HG03103 (cell line): Measurements from ENCODE around the gene SLC2A4RG.
"Not testable (repeated sequence)": the region's sequence is repeated elsewhere in the genome, so short reads cannot be mapped to it uniquely, and the experiment has no call there.

Experiments used
- ATAC-seq: cut with Tn5 transposase; IDR thresholded peaks from one replicate; pipeline ENCODE4 v1.9.1; 2021; ENCODE audit warnings: low read depth; ENCODE audit not compliant: unreplicated experiment

The SLC2A4RG gene

GRCh38 chr20:63709149-63709527 lies 30.4 kb upstream of the SLC2A4RG start:
- no peak for ATAC-seq

GRCh38 chr20:63711085-63711645 lies 28.4 kb upstream of the SLC2A4RG start:
- ATAC-seq: no peak

- ATAC-seq: no peak
Measured at GRCh38 chr20:63712191-63712590, 27.4 kb upstream of the SLC2A4RG start.

GRCh38 chr20:63714858-63715257 lies 24.7 kb upstream of the SLC2A4RG start:
- no peak for ATAC-seq

- no peak for ATAC-seq
Measured at GRCh38 chr20:63718996-63719395, 20.6 kb upstream of the SLC2A4RG start.

GRCh38 chr20:63722967-63723622 lies 16.5 kb upstream of the SLC2A4RG start:
- ATAC-seq: not testable (repeated sequence)

GRCh38 chr20:63730189-63730733 lies 9.3 kb upstream of the SLC2A4RG start:
- ATAC-seq: not testable (repeated sequence)

GRCh38 chr20:63731410-63731809 lies 8.2 kb upstream of the SLC2A4RG start:
- ATAC-seq: no peak

GRCh38 chr20:63732118-63733095 lies 7.2 kb upstream of the SLC2A4RG start:
- no peak for ATAC-seq

GRCh38 chr20:63733117-63733516 lies 6.5 kb upstream of the SLC2A4RG start:
- ATAC-seq: no peak

- ATAC-seq: no peak
Measured at GRCh38 chr20:63733579-63734081, 5.9 kb upstream of the SLC2A4RG start.

- ATAC-seq: no peak
Measured at GRCh38 chr20:63734111-63734945, 5.2 kb upstream of the SLC2A4RG start.

- no peak for ATAC-seq
Measured at GRCh38 chr20:63734946-63735858, 4.4 kb upstream of the SLC2A4RG start.

GRCh38 chr20:63735859-63736718 lies 3.5 kb upstream of the SLC2A4RG start, which contains the start of gene LIME1:
Gene LIME1 (plus strand): TSS chr20:63736664. CDS start chr20:63737550, 886 bp downstream.
- ATAC-seq: no peak

- ATAC-seq: no peak
Measured at GRCh38 chr20:63736893-63737694, 2.5 kb upstream of the SLC2A4RG start.

GRCh38 chr20:63737695-63737944 lies 2.0 kb upstream of the SLC2A4RG start:
- ATAC-seq: no peak

- no peak for ATAC-seq
Measured at GRCh38 chr20:63737945-63738686, 1.5 kb upstream of the SLC2A4RG start.
